ENCODE results near the gene STX17.
A peak's percentile ranks its signal among the peaks of the same experiment; 100 is the strongest.

STX17 gene

GRCh38 chr9:99947395-99947794, 40.9 kb downstream of the STX17 start:
- H3K36me3 ChIP-seq (ENCODE audit: control insufficient read depth, insufficient read depth, low read length): no peaks in the 10 kb centered on the region
- DNase-seq (ENCODE audit: extremely low read depth, insufficient read length): no peak
- TF ChIP-seq CTCF (IDR thresholded peaks at IDR 0.05; ENCODE audit: insufficient read depth, low read length, poor library complexity, severe bottlenecking): no peak
- no peaks in the 10 kb centered on the region for H3K27me3 ChIP-seq (replicated peaks; ENCODE audit: control insufficient read depth, insufficient read depth, low read length)
- no peak overlapping the region for H3K4me3 ChIP-seq (replicated peaks; ENCODE audit: low read depth, low read length)

- no peak for DNase-seq (ENCODE audit: extremely low read depth, insufficient read length)
- TF ChIP-seq CTCF (IDR thresholded peaks at IDR 0.05; ENCODE audit: insufficient read depth, low read length, poor library complexity, severe bottlenecking): no peak
- H3K36me3 ChIP-seq (ENCODE audit: control insufficient read depth, insufficient read depth, low read length): no peaks in the 10 kb centered on the region
- H3K27me3 ChIP-seq (replicated peaks; ENCODE audit: control insufficient read depth, insufficient read depth, low read length): no peaks in the 10 kb centered on the region
- H3K4me3 ChIP-seq (replicated peaks; ENCODE audit: low read depth, low read length): no peak overlapping the region
Observed at GRCh38 chr9:99948482-99948881, 42.0 kb downstream of the STX17 start.

- no peak overlapping the region for H3K4me3 ChIP-seq (replicated peaks; ENCODE audit: low read depth, low read length)
- H3K27me3 ChIP-seq (replicated peaks; ENCODE audit: control insufficient read depth, insufficient read depth, low read length): no peaks in the 10 kb centered on the region
- H3K36me3 ChIP-seq (ENCODE audit: control insufficient read depth, insufficient read depth, low read length): no peaks in the 10 kb centered on the region
- no peak for DNase-seq (ENCODE audit: extremely low read depth, insufficient read length)
- TF ChIP-seq CTCF (IDR thresholded peaks at IDR 0.05; ENCODE audit: insufficient read depth, low read length, poor library complexity, severe bottlenecking): no peak
Observed at GRCh38 chr9:99948896-99949295, 42.4 kb downstream of the STX17 start.

GRCh38 chr9:99953861-99954507, 47.5 kb downstream of the STX17 start:
- Histone ChIP-seq H3K27me3 (replicated peaks; ENCODE audit: control insufficient read depth, insufficient read depth, low read length) (no peaks in the 10 kb centered on the region), H3K36me3 (ENCODE audit: control insufficient read depth, insufficient read depth, low read length) (no peaks in the 10 kb centered on the region; the same call in 1 of the 2 replicates), H3K4me3 (replicated peaks; ENCODE audit: low read depth, low read length) (no peak overlapping the region; the same call in 1 of the 2 replicates)
- DNase-seq (ENCODE audit: extremely low read depth, insufficient read length): peak; percentile 24
- no peak for TF ChIP-seq CTCF (IDR thresholded peaks at IDR 0.05; ENCODE audit: insufficient read depth, low read length, poor library complexity, severe bottlenecking)

GRCh38 chr9:99954819-99955218, 48.4 kb downstream of the STX17 start:
- H3K36me3 ChIP-seq (ENCODE audit: control insufficient read depth, insufficient read depth, low read length): no peaks in the 10 kb centered on the region; the same call in 1 of the 2 replicates
- peak; percentile 9 for DNase-seq (ENCODE audit: extremely low read depth, insufficient read length)
- no peak for TF ChIP-seq CTCF (IDR thresholded peaks at IDR 0.05; ENCODE audit: insufficient read depth, low read length, poor library complexity, severe bottlenecking)

GRCh38 chr9:99955606-99956005, 49.2 kb downstream of the STX17 start:
- TF ChIP-seq CTCF (IDR thresholded peaks at IDR 0.05; ENCODE audit: insufficient read depth, low read length, poor library complexity, severe bottlenecking): no peak
- no peak overlapping the region for H3K4me3 ChIP-seq (replicated peaks; ENCODE audit: low read depth, low read length)
- no peaks in the 10 kb centered on the region; the same call in 1 of the 2 replicates for H3K36me3 ChIP-seq (ENCODE audit: control insufficient read depth, insufficient read depth, low read length)
- H3K27me3 ChIP-seq (replicated peaks; ENCODE audit: control insufficient read depth, insufficient read depth, low read length): no peaks in the 10 kb centered on the region
- DNase-seq (ENCODE audit: extremely low read depth, insufficient read length): no peak

More at GRCh38 chr9:99954819-99955218, 48.4 kb downstream of the STX17 start:
- Histone ChIP-seq H3K4me3 (replicated peaks; ENCODE audit: low read depth, low read length) (no peak overlapping the region), H3K27me3 (replicated peaks; ENCODE audit: control insufficient read depth, insufficient read depth, low read length) (no peaks in the 10 kb centered on the region)

All from GM06990 (cell line).